Epithelial cell of proximal tubule (primary cell): ENCODE measurements around the gene CAPZB. TPM values are rescaled to one million over a fixed set of nuclear protein-coding genes. Genes with fewer than 3 reads are reported as not detected.

Source experiments
- DNase-seq: peaks from one replicate; pipeline ENCODE4 v3.0.0-alpha.2; 2011; ENCODE audit warnings: low read depth
- H3K4me3 ChIP-seq: 2 replicates; pipeline ENCODE4 v1.5.1; 2011; ENCODE audit warnings: low read depth, mild to moderate bottlenecking, low read length
- CTCF ChIP-seq: conservative IDR thresholded peaks from 2 replicates; pipeline ENCODE4 v1.5.1; 2012; ENCODE audit warnings: low read depth, mild to moderate bottlenecking, low read length
- total RNA-seq: library from RNA; depleted of rRNA; stranded (reverse); fragments of >200 nt; gene quantifications from 2 replicates; pipeline ENCODE4 v1.2.3, GENCODE V29; 2015

CAPZB gene
- total RNA-seq, 1 donor from 2014 or later = 74.9 TPM

GRCh38 chr1:19326748-19327065, 158.6 kb downstream of the CAPZB start:
- H3K4me3 ChIP-seq = no peak overlapping the region
- no peak for TF ChIP-seq CTCF
- DNase-seq = no peak

- DNase-seq = no peak
- H3K4me3 ChIP-seq = no peak overlapping the region
- no peak for TF ChIP-seq CTCF
Observed at GRCh38 chr1:19325958-19326747, 159.2 kb downstream of the CAPZB start.

GRCh38 chr1:19325368-19325957, 159.9 kb downstream of the CAPZB start:
- no peak for DNase-seq
- no peak overlapping the region for H3K4me3 ChIP-seq
- no peak for TF ChIP-seq CTCF

- no peak for TF ChIP-seq CTCF
- H3K4me3 ChIP-seq = no peak overlapping the region
- no peak for DNase-seq
Observed at GRCh38 chr1:19324665-19324990, 160.7 kb downstream of the CAPZB start.

GRCh38 chr1:19323987-19324664, 161.2 kb downstream of the CAPZB start:
- TF ChIP-seq CTCF = no peak
- DNase-seq = no peak
- no peak overlapping the region for H3K4me3 ChIP-seq

- no peak for DNase-seq
- no peak overlapping the region for H3K4me3 ChIP-seq
- no peak for TF ChIP-seq CTCF
Observed at GRCh38 chr1:19322481-19322880, 162.9 kb downstream of the CAPZB start.
